ENCODE measurements around the gene DPAGT1.

The DPAGT1 gene

DNA sequence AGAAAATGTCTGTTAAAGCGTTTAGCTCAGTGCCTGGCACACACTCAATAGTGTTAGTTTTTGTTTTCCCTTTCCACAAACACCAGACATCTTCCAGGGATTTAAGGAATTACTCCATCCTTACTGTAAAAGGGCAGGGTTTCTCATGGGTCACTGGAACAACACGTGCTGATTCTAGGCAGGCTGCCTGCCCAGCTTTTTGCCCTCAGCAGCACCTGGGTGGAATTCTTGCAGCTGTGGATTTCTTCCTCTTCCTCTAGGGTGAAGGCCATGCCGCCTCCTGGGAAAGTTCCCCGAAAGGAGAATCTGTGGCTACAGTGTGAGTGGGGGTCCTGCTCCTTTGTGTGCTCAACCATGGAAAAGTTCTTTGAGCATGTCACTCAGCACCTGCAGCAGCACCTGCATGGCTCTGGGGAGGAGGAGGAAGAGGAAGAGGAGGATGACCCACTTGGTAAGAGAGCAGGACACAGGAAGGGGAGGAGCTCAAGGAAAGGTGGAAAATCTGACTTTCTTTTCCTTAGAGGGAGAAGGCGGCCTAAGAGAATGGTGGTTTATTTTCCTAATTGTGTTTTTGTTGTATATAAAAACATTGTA is 25.1 kb upstream of the DPAGT1 start:
- Histone ChIP-seq H3K36me3 (ENCODE audit: control insufficient read depth in 2 of 2, insufficient read depth in 2 of 2, low read length in 2 of 2) (peaks cover 26 to 28% of the 10 kb centered on the region in 2 donors), H3K9ac (ENCODE audit: low read length in 2 of 2) (peak overlapping the region in 1 of 2 donors; percentile 22), H3K4me1 (ENCODE audit: control insufficient read depth, insufficient read depth, low read length) (peaks cover 14% of the 10 kb centered on the region), H3K4me3 (ENCODE audit: low read length in 2 of 2) (no peak overlapping the region), H3K9me3 (ENCODE audit: control insufficient read depth in 2 of 2, low read length in 2 of 2) (no peaks in the 10 kb centered on the region), H3K27ac (ENCODE audit: low read length) (no peak overlapping the region), H3K27me3 (ENCODE audit: control insufficient read depth in 1 of 2, insufficient read depth in 2 of 2, low read length in 2 of 2) (no peaks in the 10 kb centered on the region)

DNA sequence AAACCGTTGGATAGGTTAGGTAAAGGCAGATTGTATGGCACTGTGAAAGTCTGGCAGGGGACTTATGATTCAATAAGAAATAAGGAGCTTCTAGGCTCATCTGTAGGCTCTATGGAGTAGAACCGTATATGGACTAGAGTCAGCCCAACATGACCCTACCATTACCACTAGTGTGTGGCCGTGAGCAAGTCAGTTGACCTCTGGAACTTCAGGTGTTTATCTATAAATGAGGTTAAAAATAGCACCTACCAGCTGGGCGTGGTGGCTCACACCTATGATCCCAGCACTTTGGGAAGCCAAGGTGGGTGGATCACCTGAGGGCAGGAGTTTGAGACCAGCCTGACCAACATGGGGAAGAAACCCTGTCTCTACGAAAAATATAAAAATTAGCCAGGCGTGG is 24.2 kb upstream of the DPAGT1 start:
- H3K36me3 ChIP-seq (ENCODE audit: control insufficient read depth in 2 of 2, insufficient read depth in 2 of 2, low read length in 2 of 2) = peaks cover 17 to 23% of the 10 kb centered on the region in 2 donors
- no peak overlapping the region for H3K4me3 ChIP-seq (ENCODE audit: low read length in 2 of 2)
- no peak overlapping the region for H3K27ac ChIP-seq (ENCODE audit: low read length)
- H3K4me1 ChIP-seq (ENCODE audit: control insufficient read depth, insufficient read depth, low read length) = peaks cover 15% of the 10 kb centered on the region
- no peaks in the 10 kb centered on the region for H3K9me3 ChIP-seq (ENCODE audit: control insufficient read depth in 2 of 2, low read length in 2 of 2)
- H3K27me3 ChIP-seq (ENCODE audit: control insufficient read depth in 1 of 2, insufficient read depth in 2 of 2, low read length in 2 of 2) = no peaks in the 10 kb centered on the region
- H3K9ac ChIP-seq (ENCODE audit: low read length in 2 of 2) = no peak overlapping the region

DNA sequence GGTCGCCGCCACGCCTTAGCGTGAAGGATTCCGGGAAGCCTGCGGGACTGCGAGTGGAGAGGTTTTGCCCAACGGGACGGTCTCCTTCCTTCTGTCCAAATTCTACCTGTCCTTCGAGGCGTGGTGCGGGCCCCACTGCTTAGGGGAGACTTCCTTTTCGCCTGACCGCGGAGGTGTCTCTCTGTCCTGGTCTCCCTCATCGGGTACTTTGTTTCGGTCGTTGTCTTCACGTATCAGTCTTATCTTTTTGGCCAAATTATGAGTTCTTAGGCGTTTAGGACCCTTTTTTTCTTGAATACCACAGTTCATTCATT is 20.1 kb upstream of the DPAGT1 start:
- Histone ChIP-seq H3K9ac (ENCODE audit: low read length in 2 of 2) (peak overlapping the region; percentile 85 to 95), H3K9me3 (ENCODE audit: control insufficient read depth in 2 of 2, low read length in 2 of 2) (no peaks in the 10 kb centered on the region), H3K4me3 (ENCODE audit: low read length in 2 of 2) (peak overlapping the region; percentile 100), H3K36me3 (ENCODE audit: control insufficient read depth in 2 of 2, insufficient read depth in 2 of 2, low read length in 2 of 2) (peaks cover 6 to 9% of the 10 kb centered on the region in 2 donors), H3K4me1 (ENCODE audit: control insufficient read depth, insufficient read depth, low read length) (peaks cover 16% of the 10 kb centered on the region), H3K27me3 (ENCODE audit: control insufficient read depth in 1 of 2, insufficient read depth in 2 of 2, low read length in 2 of 2) (no peaks in the 10 kb centered on the region), H3K27ac (ENCODE audit: low read length) (peak overlapping the region; percentile 76)

DNA sequence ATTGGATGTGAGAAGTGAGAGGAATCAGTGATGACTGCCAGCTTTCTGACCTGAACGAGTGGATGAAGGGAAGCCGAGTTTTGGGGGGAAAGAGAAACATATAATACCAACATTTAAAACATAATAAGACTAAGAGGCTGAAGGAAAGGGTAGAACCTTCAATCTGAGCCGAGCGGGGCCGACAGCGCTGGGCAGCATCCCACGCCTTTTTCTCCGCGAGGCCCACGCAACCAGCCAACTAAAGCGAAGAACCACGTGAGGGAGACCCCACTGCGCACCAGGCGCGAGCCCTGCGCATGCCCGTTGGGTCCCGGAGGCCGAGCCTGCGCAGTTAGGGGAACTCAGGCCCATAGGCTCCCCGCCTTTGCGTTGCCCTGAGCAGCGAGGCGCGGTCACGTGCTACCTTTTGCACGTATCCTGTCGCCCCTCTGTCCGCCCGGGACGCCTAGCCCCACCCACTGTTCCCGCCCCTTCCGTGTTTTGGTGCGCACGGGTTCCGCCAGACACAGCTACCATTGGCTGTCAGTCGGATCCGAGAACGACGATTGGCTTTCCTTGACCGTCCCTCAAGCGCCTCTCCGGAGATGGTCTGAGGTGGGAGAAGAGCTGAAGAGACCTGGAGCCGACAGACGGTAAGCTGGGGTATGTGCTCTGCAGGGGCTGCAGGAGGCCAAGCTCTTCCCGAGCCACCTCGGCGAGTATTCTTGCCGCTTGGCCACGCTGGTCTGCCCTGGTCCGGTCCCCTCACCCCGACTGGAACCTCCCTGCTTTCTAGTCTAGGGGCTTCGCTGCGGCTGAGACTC is 19.6 kb upstream of the DPAGT1 start, which contains the start of gene HINFP:
HINFP (plus strand) TSS at position 573 of the 803 bp plus-strand sequence. CDS start 5,365 bp downstream, outside the sequence.
- Histone ChIP-seq H3K27ac (ENCODE audit: low read length) (peak within 1 kb of the TSS; percentile 76), H3K27me3 (ENCODE audit: control insufficient read depth in 1 of 2, insufficient read depth in 2 of 2, low read length in 2 of 2) (no peaks in the 10 kb centered on the region), H3K36me3 (ENCODE audit: control insufficient read depth in 2 of 2, insufficient read depth in 2 of 2, low read length in 2 of 2) (peaks cover 6 to 8% of the 10 kb centered on the region in 2 donors), H3K9me3 (ENCODE audit: control insufficient read depth in 2 of 2, low read length in 2 of 2) (no peaks in the 10 kb centered on the region), H3K4me3 (ENCODE audit: low read length in 2 of 2) (peak within 1 kb of the TSS; percentile 100), H3K9ac (ENCODE audit: low read length in 2 of 2) (peak within 1 kb of the TSS; percentile 85 to 95), H3K4me1 (ENCODE audit: control insufficient read depth, insufficient read depth, low read length) (peaks cover 14% of the 10 kb centered on the region)

DNA sequence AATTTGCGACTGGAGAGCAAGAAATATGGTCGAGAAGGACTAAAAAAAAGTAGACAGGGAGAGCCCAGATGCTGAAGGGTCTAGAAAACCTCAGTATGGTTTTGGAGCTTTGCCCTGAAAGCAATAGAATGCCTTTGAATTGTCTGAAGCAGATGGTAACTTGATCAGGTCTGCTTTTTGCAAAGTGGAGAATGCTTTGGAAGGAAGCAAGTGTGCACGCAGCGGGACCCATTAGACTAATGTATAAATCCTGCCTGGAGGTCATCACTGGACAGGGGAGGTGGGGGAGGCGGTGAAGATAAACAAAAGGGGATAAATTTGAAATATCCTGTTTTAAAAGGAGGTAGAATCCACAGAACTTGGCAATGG is 19.0 kb upstream of the DPAGT1 start:
- Histone ChIP-seq H3K4me3 (ENCODE audit: low read length in 2 of 2) (peak overlapping the region; percentile 61 to 100), H3K27ac (ENCODE audit: low read length) (peak overlapping the region; percentile 76), H3K9me3 (ENCODE audit: control insufficient read depth in 2 of 2, low read length in 2 of 2) (no peaks in the 10 kb centered on the region), H3K27me3 (ENCODE audit: control insufficient read depth in 1 of 2, insufficient read depth in 2 of 2, low read length in 2 of 2) (no peaks in the 10 kb centered on the region), H3K9ac (ENCODE audit: low read length in 2 of 2) (peak overlapping the region; percentile 72 to 83), H3K4me1 (ENCODE audit: control insufficient read depth, insufficient read depth, low read length) (peaks cover 14% of the 10 kb centered on the region), H3K36me3 (ENCODE audit: control insufficient read depth in 2 of 2, insufficient read depth in 2 of 2, low read length in 2 of 2) (peaks cover 8 to 9% of the 10 kb centered on the region in 2 donors)

DNA sequence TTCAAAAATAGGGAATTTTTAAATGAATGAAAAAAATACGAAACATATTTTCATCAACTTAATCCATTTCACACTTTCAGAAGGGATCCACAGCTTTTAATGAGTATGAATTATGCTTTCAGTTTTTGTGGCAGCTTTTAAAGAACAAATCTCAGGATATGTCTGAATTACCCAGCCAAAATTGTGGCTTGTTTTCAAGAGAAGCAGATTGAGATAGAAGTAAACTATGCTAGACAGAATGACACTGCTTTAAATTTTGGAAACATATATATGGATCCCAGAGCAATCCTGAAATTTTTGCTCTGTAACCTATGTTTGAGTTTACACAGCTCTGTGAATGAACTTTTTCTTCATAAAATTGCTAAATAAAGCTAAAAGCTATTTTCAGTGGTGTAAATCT is 17.3 kb upstream of the DPAGT1 start:
- Histone ChIP-seq H3K4me1 (ENCODE audit: control insufficient read depth, insufficient read depth, low read length) (peaks cover 14% of the 10 kb centered on the region), H3K27me3 (ENCODE audit: control insufficient read depth in 1 of 2, insufficient read depth in 2 of 2, low read length in 2 of 2) (no peaks in the 10 kb centered on the region), H3K4me3 (ENCODE audit: low read length in 2 of 2) (no peak overlapping the region), H3K27ac (ENCODE audit: low read length) (no peak overlapping the region), H3K36me3 (ENCODE audit: control insufficient read depth in 2 of 2, insufficient read depth in 2 of 2, low read length in 2 of 2) (peaks cover 5 to 8% of the 10 kb centered on the region in 2 donors), H3K9ac (ENCODE audit: low read length in 2 of 2) (no peak overlapping the region), H3K9me3 (ENCODE audit: control insufficient read depth in 2 of 2, low read length in 2 of 2) (no peaks in the 10 kb centered on the region)

DNA sequence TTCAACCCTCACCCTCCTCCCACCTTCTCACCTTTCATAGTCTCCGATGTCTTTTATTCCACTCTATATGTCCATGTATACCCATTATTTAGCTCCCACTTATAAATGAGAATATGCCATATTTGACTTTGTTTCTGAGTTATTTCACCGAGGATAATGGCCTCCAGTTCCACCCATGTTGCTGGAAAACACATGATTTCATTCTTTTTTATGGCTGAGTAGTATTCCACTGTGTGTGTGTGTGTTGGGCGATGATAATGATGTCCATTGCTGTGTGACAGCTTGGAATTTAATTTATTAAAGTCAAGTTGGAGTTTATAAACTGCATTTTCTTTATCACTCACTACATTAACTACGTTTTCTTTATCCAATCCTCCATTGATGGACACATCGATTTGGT is 16.6 kb upstream of the DPAGT1 start:
- H3K27me3 ChIP-seq (ENCODE audit: control insufficient read depth in 1 of 2, insufficient read depth in 2 of 2, low read length in 2 of 2) = no peaks in the 10 kb centered on the region
- H3K9me3 ChIP-seq (ENCODE audit: control insufficient read depth in 2 of 2, low read length in 2 of 2) = no peaks in the 10 kb centered on the region
- peaks cover 4 to 12% of the 10 kb centered on the region in 2 donors for H3K36me3 ChIP-seq (ENCODE audit: control insufficient read depth in 2 of 2, insufficient read depth in 2 of 2, low read length in 2 of 2)
- no peak overlapping the region for H3K4me3 ChIP-seq (ENCODE audit: low read length in 2 of 2)
- peaks cover 14% of the 10 kb centered on the region for H3K4me1 ChIP-seq (ENCODE audit: control insufficient read depth, insufficient read depth, low read length)
- no peak overlapping the region for H3K27ac ChIP-seq (ENCODE audit: low read length)
- no peak overlapping the region for H3K9ac ChIP-seq (ENCODE audit: low read length in 2 of 2)

DNA sequence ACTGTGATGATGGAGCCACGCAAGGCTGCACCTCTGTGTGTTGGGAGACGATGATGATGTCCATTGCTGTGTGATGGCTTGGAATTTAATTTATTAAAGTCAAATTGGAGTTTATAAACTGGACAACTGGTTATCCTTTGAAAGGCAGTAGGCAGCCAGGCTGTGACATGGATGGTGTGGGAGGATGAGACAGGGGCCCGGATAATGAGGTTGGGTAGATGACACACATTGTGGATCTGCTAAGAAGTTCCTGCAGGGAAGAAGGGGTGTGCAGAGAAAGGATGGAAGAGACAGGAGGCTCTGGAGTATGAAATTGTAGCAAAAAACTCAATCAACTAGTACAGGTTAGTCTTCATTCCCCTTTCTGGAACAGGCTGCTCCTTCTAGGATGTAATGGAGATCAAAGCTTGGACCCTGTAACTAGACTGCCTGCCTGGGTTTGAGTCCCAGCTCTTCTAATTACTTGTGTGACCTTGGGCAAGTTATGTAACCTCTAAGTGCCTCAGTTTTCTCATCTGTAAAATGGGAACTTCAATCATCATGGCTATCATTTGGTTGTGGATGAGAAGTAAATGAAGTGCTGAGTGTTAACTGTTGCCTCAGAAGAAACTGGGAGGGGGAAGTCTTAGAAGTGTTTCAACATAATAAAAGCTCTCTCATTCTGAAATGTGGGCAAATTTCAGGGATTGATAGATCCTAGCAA is 15.5 kb upstream of the DPAGT1 start:
- Histone ChIP-seq H3K36me3 (ENCODE audit: control insufficient read depth in 2 of 2, insufficient read depth in 2 of 2, low read length in 2 of 2) (peaks cover 10 to 22% of the 10 kb centered on the region in 2 donors), H3K27me3 (ENCODE audit: control insufficient read depth in 1 of 2, insufficient read depth in 2 of 2, low read length in 2 of 2) (no peaks in the 10 kb centered on the region), H3K27ac (ENCODE audit: low read length) (no peak overlapping the region), H3K9ac (ENCODE audit: low read length in 2 of 2) (no peak overlapping the region), H3K4me1 (ENCODE audit: control insufficient read depth, insufficient read depth, low read length) (peaks cover 7% of the 10 kb centered on the region), H3K9me3 (ENCODE audit: control insufficient read depth in 2 of 2, low read length in 2 of 2) (no peaks in the 10 kb centered on the region), H3K4me3 (ENCODE audit: low read length in 2 of 2) (no peak overlapping the region)

DNA sequence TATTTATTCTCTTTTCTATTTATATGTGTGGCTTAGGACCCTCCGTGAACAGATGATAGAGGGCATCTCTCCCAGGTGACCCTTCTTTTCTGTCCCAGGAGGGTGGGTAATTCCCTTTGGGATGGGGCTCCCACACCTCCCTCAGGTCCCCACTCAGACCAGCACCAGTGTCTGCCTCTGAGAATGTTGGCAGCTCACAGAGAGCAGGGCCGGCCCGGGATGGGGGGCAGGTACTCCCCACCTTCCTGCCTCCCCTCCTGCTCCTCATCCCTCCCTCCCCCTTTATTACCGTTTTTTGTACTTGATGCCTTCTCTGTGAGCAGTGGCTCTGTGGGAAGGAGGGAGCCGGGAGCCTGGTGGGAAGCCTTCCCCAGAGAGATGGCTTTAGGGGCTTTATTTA is 14.9 kb upstream of the DPAGT1 start:
- H3K9ac ChIP-seq (ENCODE audit: low read length in 2 of 2) = no peak overlapping the region
- H3K27ac ChIP-seq (ENCODE audit: low read length) = no peak overlapping the region
- H3K27me3 ChIP-seq (ENCODE audit: control insufficient read depth in 1 of 2, insufficient read depth in 2 of 2, low read length in 2 of 2) = no peaks in the 10 kb centered on the region
- peaks cover 4% of the 10 kb centered on the region for H3K4me1 ChIP-seq (ENCODE audit: control insufficient read depth, insufficient read depth, low read length)
- H3K36me3 ChIP-seq (ENCODE audit: control insufficient read depth in 2 of 2, insufficient read depth in 2 of 2, low read length in 2 of 2) = peaks cover 15 to 26% of the 10 kb centered on the region in 2 donors
- no peak overlapping the region for H3K4me3 ChIP-seq (ENCODE audit: low read length in 2 of 2)
- H3K9me3 ChIP-seq (ENCODE audit: control insufficient read depth in 2 of 2, low read length in 2 of 2) = no peaks in the 10 kb centered on the region

DNA sequence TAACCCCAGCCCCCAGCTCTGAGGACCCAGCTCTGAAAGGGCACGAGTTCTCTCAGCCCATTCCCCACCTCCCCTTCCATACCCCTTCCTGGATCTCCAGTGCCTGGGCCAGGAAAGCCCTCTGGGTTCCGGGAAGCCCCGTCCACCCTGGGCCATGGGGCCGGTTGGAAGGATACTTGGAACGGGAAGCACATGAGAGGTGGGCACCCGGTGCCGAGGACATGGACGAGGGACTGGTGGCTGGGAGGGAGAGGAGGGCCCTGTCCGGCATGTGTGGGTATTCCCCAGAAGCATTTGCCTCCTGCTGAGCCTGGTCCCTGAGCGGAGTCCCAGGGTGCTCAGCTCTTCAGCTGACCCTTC is 14.6 kb upstream of the DPAGT1 start:
- H3K27ac ChIP-seq (ENCODE audit: low read length) = no peak overlapping the region
- H3K4me1 ChIP-seq (ENCODE audit: control insufficient read depth, insufficient read depth, low read length) = peaks cover 4% of the 10 kb centered on the region
- no peak overlapping the region for H3K9ac ChIP-seq (ENCODE audit: low read length in 2 of 2)
- no peaks in the 10 kb centered on the region for H3K27me3 ChIP-seq (ENCODE audit: control insufficient read depth in 1 of 2, insufficient read depth in 2 of 2, low read length in 2 of 2)
- peaks cover 17 to 30% of the 10 kb centered on the region in 2 donors for H3K36me3 ChIP-seq (ENCODE audit: control insufficient read depth in 2 of 2, insufficient read depth in 2 of 2, low read length in 2 of 2)
- no peak overlapping the region for H3K4me3 ChIP-seq (ENCODE audit: low read length in 2 of 2)
- H3K9me3 ChIP-seq (ENCODE audit: control insufficient read depth in 2 of 2, low read length in 2 of 2) = no peaks in the 10 kb centered on the region
